GM19025 (cell line): ENCODE results near the gene CTIF.

ENCODE experiments used
- ATAC-seq: cut with Tn5 transposase; IDR thresholded peaks from one replicate; pipeline ENCODE4 v1.9.1; 2021; ENCODE audit warnings: mild to moderate bottlenecking, low read depth, moderate library complexity; ENCODE audit not compliant: unreplicated experiment

Gene CTIF

DNA sequence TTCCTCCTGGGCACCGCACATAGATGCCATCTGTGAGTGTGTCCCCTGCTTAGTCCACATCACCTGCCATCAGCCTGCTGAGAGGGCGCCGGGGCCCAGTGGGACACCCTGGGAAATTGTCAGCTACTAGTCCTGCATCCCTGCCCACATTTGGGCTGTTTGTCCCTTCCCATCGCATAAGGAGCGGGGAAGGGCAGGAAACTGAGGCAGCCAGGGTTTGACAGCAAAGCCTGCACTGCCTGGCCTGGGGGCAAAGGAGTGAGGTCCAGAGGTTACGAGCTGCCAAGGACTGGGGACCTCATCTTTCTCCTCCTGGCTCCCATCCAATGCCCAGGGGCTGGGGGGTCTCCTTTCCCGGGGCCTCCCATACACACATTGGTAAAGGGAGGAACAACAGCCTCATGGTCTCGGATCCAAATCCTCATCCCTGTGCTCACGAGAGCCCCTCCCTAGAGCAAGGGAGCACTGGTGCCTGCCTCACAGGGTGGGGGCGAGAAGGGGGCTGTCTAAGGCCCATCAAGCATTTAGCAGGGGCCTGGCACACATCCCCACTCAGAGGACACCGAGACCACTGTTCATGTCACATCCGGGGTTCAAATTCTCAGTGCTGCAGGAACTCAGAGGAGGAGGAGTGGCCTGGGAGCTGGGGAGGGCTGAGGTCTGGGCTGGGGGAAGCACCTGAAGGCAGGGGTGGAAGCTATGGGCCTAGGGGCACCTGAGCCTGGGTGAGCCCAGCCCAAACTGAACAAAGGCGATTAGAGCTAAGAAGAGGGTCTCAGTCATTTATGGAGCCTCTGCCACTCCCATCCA is 298.2 kb downstream of the CTIF start:
- ATAC-seq: no peak

DNA sequence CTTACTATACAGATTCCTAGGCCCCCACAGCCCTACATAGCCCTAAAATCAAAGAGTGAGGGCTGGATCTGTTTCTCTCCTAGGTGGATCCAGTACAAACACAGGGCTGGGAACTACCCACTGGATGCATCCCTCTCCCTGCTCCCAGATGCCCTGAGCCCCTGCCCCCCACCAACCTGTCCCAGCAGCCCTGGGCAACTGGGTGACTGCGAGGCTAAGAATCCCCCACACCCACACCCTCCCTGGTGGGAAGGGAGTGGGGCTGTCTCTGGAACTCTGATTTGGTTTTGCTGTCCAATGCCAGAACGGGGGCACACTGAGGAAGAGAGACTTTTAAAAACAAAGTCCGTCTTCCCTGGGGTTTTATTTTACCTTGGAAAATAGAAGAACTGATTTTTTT is 298.8 kb downstream of the CTIF start:
- no peak for ATAC-seq

DNA sequence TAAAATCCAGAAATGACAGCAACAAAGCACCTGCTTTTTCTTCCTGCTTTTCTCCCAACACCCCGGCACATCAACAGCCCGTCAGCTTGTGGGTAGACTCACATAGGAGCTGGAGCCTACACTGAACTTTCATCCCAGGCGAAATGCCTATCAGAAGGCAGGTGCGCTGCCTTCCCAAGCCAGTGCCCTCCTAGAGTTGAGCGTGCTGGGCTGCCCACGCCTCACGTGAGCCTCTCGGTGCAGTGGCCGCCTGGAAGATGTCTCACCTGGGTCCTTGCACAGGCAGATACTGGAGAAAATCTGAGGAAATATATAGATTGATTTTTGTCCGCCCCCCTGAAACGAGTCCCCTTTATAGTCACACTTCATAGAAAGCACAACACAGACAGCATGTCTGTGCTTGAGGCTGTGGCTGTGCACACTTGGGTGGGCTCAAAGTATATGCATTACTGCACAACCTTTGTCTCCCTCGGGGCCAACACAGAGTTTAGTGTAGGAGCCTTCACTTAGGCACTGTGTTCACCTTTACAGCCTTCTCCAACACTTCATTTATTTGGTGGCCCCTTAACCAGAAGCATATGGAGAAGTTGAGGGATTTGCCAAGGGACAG is 299.4 kb downstream of the CTIF start:
- no peak for ATAC-seq

DNA sequence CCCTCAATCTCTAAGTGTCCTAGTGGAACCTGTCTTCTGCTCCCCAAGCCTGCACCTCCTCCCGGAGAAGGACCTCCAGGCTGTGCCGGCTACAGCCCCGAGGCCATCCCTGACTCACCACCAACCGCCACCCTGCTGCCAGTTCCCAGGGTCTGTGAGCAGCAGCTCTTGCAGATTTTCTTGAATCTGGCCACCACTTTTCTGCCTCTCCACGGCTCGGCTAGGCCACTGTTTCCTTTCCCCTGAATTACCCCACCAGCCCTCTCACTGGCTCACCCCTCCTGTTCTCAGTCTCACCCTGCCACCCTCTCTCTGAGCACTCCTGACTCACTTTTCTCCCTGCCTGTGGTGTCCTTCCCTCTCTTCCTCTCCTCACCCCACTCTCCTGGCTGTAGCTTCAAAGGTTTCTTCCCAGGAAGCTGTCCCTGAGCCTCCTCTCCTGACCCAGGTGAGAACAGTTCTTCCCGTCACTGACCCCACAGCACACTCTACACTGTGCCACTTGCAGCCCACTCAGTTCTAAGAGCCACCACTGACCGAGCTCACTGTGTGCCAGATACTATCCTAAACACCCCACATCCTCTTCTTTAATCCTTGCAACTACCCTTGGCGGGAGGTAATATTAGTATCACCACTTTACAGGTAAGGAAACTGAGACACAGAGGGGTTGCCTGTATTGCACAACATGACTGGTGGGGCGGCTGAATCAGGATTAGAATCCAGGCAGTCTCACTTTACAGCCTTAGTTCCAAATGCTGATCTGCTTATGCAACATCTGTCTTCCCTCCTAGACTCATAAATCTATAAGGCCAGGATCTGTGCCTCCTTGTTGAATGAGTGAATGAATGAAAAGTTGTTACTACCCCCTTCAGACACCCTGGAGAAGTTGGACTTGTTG is 300.3 kb downstream of the CTIF start:
- no peak for ATAC-seq

DNA sequence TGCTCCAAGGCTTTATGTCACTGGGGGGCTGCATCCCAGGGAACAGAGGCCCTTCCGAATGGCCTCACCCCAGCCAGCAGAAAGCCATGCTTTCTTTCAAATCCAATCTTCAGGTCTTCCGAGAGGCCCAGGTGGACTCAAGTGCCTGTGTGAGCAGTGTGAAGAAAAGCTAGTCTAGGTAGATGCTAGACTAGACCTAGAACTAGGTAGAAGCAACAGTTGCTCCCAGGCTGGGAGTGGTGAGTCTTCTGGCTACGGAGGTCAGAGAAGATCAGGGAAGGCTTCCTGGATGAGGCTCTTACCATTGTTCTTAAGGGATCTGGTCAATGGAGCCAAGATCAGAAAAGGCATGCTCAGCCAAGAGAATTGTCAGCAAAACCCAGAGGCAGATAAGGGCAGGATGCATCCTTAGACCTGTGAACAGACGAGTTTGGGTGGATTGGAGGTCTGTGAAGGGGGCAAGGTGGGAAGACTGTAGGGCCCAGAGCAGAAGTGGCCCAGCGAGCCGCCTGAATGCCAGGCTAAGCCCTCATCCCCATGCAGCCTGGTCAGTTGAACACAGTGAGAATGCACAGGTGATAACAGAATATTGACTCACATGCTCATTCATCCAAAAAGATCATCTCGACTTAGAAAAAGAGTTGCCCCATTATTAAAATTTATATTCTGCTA is 301.1 kb downstream of the CTIF start:
- no peak for ATAC-seq

DNA sequence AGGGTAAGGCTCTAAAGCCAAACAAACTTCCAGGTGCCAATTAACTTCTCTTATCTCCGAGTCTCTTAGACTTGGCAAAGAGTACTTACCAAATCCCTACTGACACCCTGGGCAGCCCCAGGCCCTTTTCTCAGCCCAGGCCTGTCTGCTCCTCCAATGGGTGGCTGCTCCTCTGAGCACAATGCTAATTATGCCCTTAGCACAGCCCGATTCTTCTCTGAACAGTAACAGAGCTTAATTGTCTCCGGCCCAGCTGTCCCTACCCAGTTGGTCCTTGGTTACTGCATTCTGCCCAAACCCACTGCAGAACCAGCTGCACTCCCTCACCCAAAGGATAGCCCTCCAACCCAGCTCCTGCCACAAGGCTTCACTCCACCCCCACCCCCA is 301.7 kb downstream of the CTIF start:
- no peak for ATAC-seq

DNA sequence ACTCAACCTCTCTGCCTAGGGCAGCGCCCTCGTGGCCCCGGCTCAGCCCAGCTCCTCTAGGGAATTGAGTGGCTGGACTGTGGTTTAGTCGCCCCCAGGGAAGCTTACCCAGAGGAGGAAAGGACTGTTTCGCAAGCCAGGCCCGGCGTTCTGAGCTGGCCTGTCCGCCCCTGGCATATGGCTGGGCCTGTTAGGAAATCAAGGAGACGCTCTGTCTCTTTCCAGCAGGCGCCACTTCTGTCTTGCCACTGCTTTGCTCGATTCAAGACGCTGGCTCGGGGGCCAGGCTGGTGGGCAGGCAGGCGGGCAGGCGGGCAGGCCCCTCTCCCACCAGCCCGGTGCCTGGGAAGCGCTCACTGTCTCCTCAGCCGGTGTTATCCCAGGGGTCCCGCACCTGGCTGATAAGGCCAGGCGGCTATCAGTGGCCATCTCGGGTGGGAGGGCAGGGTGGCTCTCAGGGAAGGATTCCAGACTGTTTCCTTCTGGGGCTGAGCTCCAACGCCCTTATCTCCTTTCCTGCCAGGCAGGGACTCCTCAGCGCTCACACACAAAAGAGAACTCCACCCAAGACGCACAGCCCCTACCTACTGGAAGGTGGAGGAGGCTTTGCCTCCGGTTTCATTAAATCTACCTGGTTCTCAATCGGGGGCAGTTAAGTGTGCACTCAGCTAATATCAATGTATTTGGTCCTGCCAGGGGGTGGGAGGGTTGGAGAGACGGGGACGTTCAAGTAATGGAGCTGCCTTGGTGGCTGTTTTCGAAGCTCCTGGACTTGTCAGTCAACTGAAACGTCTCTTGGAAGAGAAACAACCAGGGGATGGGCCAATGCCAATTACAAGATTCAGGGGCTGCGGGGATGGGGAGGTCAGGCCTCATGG is 302.8 kb downstream of the CTIF start:
- ATAC-seq: no peak

DNA sequence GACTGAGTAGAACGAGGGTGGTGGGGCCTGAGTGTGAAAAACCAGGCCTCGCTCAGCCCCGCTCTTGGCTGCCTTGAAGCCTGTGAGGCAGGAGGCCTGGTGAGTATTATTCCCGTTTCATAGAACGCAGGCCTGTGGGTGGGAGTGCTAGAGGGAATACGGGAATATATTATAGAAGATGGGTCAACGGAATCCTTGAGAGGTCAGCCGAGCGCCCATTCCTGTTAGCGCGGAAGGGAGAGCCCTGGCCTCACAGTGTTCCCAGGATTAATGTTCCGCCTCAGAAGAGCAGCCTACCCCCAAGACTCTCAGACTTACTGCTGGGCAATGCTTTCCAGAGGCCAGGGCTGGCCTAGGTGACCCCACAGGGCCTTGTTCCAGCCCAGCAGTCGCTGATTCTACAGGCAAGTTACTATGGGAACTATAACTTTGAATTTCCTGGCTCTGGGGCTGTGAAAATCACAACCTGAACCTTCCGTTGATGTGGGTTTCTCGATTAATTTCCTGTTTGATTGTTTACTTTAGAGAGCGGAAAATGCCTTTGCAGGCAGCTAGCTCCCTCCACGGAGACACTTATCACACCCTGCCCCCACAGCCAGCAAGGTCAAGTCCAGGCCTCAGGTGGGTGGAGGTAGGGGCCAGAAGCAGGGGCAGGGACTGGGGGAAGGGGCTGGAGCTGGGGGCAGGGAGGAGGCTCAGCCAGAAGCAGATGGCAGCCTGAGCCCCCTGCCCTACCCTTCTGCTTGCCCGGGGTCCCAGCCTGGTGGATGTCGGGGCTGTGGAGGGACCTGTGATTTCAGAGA is 303.6 kb downstream of the CTIF start:
- no peak for ATAC-seq

DNA sequence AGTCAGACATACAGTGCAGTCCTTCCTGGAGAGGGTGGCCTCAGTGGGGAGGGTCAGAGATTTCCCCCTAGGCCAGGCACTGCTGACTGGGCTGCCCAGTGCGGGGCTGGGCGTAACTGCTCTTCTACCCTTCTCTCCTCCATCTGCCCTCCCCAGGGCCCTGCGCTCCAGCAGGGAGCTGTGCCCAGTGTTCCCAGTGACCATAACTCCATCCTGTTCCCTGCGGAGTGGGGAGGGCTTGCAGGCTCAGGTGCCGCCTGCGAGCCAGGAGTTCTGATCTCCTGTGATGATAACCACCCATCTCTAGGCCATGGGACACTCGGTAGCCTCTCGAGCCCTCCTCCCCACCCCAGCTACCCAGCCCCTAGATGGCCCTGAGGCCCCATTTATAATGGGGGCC is 304.3 kb downstream of the CTIF start:
- ATAC-seq: no peak

DNA sequence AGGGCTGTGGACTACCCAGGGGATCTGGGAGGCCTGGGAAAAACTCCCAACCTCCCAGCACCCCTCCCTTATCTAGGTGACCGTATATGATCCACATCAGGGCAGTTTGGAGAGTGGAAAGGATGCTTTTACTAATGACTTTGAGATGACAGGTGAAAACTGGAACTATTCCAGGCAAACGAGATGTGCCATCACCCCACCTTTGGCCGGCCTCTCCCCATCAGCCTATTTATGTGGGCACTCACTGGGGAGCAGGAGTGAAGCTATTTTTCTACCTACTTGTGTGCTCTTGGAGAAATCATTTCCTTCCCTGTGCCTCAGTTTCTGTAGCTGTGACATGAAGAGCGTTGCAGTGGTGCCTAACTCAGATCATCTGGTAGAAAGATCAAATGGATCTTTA is 304.8 kb downstream of the CTIF start:
- ATAC-seq: no peak

DNA sequence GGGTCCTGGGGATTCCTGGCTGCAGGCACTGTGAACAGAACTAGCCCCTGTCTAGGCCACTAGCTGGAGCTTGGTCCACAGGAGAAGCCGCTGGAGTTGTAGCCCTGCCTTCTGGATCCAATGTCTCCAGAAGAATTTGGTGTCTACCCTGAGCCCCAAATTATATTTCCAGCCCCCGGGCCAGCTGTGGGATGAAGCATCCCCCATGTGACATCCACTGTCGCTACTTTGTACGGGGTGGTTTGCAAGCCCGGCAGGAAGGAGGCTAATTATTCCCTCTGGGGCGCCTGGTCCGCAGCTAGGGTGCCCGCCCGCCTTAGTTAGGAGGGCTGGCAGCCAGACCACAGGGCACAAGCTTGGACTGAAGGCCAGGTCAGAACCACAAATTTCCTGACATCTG is 305.4 kb downstream of the CTIF start:
- ATAC-seq: no peak

DNA sequence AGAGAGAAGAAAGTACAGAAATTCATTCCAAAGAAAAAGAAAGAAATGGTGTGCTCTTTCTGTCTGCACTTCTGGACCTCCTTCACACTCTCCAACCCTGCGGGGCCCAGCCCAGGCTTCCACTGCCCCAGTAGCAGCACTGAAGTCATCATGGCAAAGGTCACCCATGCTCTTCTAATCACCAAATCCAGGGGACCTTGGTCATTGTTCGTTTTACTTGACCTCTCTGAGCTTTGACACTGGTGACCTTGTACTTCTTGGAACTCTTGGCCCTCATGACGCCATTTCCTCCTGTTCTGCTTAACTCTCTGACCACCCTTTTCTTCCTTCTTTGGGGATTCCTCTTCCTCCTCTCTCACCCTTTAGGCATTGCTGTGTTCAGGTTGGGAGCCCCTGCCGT is 306.3 kb downstream of the CTIF start:
- ATAC-seq: no peak

DNA sequence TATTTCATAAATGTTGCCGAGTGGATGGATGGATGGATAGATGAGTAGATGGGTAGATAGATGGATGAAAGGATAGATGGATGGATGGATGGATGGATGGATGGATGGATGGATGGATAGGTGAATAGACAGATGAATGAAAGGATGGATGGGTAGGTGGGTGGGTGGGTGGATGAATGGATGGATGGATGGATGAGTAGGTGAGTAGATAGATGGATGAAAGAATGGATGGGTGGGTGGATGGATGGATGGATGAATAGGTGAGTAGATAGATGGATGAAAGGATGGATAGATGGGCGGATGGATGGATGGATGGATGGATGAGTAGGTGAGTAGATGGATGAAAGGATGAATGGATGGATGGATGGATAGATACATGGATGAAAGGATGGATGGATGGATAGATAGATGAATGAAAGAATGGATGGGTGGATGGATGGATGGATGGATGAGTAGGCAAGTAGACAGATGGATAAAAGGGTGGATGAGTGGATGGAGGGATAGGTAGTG is 307.6 kb downstream of the CTIF start:
- no peak for ATAC-seq

DNA sequence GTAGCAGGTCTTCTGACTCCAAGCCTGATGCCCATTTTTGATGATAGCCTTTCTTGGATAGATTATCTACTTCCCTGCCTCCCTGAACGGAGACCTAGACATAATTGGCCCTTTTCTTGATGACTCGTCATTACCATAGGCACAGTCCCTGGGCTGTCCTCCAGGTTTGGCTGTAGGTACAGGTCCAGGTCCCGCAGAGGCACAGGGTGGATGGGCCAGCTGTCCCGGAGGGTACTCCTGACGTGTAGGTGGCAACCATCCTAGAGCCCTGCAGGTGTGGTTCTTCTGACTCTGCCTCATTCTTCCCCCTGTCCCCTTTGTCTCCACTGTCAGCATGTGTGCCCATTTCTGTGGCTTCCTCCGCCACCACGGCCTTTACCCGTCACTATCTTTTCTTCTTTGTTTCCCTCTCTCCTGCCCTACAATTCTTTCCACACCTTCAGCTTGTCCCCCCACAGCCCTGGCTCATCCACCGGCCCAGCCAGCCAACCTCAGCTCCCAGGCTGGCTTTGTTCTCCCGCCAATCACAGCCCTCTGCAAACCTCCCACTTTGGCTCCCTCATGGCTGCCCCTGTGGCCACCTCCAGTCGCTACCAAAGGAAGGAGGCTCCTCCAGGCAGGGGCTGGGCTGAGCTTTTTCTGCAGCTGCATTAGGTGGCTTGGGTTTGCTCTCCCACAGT is 309.1 kb downstream of the CTIF start:
- no peak for ATAC-seq

DNA sequence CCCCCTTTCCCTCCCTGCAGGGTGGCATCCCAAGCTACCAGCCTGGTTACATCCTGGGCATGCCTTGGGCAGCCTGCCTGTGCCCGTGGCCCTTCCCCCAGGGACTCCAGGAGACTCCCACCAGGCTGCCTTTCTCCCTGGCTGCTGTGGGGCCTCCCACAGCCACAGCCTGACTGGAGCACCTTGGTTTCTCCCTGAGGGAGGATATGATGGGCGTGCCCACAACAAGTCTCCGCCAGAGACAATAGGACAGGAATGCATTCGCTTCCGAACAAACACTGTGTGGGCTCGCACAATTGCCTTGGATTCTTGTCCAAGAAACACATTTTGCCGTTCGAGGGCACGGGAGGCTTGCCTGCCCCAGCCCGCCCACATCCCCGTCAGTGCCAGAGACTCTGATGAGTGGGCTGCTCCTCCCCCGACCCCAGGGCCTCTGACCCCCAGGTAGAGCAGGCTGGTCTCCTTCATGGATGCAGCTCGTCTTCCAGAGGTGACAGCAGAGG is 309.9 kb downstream of the CTIF start:
- ATAC-seq: no peak

DNA sequence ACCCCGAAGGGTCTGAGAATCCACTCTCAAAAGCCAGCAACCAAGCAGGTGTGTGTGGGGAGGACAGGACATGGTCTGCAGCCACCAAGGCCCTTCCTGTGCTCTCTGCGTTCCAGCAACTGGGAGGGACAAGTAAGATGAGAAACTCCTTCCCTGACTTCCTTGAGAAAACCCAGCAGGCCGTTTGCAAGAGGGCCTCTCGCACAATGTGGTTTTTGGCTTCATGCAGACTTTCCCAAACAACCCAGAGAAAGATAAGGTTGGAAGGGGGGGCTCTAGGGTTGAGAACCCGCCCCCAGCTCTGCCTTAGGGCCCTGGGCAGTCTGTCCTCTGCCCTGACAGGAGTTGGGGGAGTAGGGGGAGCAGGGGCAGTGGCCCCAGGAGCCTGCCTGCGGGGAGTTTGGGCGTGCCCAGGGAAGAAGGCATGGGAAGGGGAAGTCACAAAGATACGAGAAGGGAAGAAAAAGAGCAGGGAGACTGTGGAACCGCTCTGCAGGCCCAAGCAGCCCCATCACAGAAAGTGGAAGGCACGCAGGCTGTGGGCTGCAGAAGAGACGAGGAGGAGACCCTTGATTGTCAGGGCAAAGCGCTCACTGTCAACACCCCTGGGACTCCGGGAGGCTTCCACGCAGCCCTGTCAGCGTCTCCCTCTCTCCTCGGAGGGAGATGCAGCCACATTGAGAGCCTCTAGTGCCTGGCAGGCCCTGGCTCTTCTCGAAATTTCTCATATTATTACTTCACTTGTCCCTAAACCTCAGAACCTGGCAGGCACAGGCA is 312.2 kb downstream of the CTIF start:
- ATAC-seq: no peak

DNA sequence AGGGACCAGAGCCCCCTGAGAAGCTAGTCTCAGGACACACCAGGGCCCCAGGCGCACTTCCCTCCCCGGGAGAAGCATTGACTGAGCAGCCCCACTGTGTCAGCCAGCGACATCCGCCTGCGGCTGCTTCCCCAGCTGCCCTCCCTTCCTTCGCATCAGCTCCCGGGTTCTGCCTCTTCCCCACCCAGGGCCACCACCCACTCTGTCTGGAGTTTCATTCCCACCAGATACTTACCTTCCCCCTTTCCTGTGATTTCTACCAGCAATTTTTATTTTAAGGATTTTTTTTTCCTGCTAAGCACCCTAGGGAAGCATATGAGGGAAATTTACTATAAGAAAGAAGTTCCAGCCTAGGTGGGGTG is 312.7 kb downstream of the CTIF start:
- no peak for ATAC-seq
